GM19468 (cell line): ENCODE data around the gene GATA1.

Experiments used
- ATAC-seq: cut with Tn5 transposase; IDR thresholded peaks from one replicate; pipeline ENCODE4 v1.9.1; 2021; ENCODE audit warnings: mild to moderate bottlenecking, moderate library complexity, moderate number of reproducible peaks; ENCODE audit not compliant: unreplicated experiment; ENCODE audit errors: extremely low read depth

The GATA1 gene

DNA sequence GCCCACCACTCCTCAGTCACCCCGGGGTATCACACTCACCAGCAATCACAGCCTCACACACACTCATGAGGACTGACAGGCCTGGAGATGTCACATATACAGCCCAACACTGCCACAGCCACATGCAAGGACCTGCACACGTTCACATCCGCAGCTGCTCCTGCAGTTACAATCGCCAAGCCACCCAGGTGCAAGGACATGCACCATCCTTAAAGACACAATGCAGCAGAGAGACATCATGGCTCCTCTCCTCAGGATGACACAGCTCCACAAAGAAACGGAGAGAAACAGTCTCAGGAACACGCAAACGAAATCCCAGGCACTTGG lies 48.0 kb downstream of the GATA1 start:
- ATAC-seq = no peak

DNA sequence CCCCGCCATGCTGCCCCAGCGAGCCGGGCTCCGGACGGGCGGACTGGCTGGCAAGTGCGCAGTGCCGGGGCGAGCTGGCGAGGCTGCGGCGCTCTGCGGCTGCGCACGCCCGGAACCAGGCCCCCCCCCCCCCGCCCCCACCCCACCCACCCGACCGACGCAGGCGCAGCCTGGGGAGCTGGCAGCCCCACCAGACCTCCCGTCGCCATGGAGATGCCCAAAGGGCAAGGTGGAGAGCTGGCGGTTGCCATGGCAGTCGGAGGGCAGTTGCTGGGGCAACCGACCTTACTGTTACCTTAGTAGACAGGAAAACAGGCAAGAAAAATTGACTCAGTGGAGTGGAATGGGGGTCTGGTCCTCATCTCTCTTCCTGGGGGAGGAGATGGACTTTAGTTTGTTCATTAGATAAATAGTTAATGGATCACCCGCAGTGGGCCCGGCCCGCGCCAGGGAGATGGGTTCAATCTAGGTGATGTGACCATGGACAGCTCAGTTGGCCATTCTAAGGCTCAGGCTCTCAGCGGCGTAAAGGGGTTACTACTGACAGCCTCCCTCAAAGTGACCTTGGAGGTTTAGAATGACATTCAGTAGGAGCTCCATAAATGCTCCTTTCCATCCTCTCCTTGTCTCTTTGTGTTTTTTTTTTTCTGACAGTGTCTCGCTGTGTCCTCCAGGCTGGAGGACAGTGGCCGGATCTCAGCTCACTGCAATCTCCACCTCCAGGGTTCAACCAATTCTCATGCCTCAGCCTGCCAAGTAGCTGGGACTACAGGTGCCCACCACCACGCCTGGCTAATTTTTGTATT lies 49.3 kb downstream of the GATA1 start, which contains the start of gene PCSK1N:
Gene PCSK1N (minus strand): TSS at position 87 of the 806 bp plus-strand sequence. CDS start 78 bp downstream, at position 9.
- ATAC-seq = no peak

DNA sequence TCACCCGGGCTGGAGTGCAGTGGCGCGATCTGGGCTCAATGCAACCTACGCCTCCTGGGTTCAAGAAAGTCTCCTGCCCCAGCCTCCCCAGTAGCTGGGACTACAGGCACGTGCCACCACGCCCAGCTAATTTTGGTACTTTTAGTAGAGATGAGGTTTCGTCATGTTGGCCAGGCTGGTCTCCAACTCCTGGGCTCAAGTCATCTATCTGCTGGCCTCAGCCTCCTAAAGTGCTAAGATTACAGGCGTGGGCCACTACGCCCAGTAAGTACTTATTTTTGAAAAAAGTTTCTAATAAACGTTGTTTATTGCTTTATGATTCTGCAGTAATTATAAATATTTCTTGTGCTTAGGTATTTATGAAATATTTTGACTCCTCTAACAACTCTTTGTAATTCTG lies 53.3 kb downstream of the GATA1 start:
- ATAC-seq = no peak
